CD4-positive, alpha-beta T cell treated with Interleukin-15 for 4 hours (primary cell): ENCODE results near the gene VWA8.
"Not testable (repeated sequence)": the region's sequence is repeated elsewhere in the genome, so short reads cannot be mapped to it uniquely, and the experiment has no call there.

Source experiments
- DNase-seq: peaks from one replicate; pipeline ENCODE4 v3.0.0-alpha.2; 2020; ENCODE audit warnings: low spot score

The VWA8 gene

DNA sequence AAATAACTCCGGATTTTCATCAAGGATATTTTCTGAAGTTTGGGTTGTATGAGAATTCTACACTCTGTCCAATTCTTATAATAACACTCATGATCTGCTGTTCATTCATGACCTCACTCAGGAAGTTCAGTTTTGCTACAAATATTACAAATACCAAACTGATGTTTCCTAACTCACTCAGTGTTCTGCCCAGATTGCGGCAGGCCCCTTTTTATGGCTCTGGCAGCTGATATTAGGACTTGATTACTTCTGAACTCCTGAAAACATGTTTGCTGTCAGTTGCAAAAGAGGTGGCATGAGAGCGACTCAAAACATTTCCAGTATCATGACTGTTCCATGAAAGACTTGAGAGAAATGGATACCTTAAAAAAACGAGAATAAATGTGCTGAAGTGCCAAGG lies 315.6 kb downstream of the VWA8 start:
- no peak for DNase-seq

DNA sequence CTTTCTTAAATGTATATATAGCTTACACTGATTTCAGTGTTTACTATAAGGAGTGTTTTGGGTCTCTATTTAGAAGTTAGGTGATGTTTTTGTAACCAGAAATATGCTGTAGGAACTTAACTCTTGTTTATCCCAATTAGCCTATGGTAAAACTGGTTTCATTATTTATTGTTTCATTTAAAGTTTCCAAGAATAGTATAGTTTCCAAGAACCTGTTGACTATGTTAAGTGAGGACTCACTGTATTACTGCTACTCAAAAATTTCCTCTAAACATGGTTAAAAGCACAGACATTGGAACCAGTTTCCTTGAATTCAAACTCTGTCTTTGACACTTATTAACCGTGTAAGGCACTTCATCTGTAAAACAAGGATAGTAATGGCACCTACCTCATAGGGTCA lies 316.2 kb downstream of the VWA8 start:
- DNase-seq = no peak

DNA sequence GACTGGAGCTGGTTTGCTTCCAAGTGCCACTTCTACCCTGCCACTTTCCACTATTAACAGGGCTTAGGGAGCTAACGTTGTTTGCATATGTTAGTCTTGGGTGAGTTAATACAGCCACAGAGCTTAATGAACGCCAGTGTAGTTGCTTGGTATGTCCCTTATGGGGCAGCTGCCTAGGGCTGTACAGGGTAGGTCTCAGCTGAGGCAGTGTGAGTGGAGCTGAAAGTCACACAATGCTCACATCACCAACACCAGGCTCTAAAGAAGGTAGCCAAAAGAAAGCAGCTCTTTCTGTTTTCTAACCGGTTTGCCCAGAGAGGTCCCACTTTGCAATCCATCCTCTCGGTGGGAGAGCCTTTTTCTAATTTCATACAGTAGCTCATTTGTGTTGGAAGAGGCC lies 317.4 kb downstream of the VWA8 start:
- DNase-seq = no peak

DNA sequence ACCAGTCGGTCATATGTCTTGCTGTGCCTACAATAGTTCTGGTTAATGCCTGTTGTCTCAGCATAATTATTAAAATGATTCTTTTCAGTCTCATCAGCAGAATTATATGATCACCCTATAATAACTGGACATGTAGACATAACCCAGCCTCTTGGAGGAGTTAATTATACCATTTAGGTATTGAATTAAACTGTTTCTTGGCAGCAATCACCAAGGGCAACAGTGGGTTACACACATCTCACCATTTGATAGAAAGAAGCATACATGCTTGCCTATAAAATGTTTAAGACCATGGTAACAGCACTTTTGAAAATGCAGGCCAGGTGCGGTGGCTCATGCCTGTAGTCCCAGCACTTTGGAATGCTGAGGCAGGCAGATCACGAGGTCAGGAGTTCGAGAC lies 318.9 kb downstream of the VWA8 start:
- no peak for DNase-seq

DNA sequence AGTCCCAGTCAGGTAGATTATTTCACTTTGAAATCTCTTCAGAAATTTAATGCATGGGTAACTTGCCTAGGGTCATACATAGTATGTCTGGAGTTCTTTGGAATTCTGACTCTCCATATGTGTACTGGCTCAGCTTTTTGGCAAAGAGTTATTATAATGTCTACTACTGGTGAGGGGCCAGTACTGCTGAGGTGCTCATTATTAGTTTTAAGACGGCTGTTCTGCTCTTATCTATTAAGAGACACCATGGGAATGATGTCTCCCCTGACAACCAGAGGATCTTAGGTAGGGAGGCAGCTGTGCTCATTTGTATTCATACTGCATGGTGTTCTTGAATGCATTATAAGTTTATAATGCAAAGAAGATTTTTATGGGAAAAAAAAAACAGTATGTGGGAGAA lies 319.5 kb downstream of the VWA8 start:
- no peak for DNase-seq

DNA sequence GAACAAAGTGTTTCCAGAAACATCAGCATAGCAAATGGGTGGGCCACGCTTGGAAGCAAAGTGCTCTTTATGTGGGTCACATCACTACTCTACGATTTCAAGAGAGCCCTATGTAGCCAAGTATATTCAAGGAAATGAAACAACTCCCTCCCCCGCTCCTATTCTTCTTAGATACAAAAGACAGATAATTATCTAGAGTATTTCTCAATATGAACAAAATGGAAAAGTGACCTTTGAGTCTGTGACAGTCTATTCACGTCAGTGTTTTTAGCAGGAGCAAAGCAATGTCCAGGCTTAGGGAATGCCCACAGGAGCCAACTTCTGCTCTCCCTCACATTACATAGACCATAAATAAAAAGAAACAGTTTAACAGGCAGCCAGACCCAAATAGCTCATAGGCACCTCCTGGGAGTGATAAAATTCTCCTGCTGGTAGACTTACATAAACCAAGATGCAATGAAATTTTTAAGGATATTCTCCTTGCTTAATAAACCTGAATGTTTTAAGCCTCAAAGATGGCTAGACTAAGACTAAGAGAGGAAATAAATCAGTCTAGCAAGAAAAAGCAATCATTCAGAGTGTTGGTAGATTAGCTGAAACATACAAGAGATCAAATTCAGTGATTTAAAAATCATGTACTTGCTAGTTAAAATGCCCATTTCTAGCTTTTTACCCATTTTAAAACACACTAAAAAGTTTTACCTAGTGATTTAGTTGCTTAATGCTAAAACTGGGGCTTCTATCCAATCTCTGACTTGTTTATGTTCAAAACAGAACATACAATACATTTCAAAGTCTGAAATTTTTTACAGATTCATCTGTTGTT lies 320.7 kb downstream of the VWA8 start:
- no peak for DNase-seq

DNA sequence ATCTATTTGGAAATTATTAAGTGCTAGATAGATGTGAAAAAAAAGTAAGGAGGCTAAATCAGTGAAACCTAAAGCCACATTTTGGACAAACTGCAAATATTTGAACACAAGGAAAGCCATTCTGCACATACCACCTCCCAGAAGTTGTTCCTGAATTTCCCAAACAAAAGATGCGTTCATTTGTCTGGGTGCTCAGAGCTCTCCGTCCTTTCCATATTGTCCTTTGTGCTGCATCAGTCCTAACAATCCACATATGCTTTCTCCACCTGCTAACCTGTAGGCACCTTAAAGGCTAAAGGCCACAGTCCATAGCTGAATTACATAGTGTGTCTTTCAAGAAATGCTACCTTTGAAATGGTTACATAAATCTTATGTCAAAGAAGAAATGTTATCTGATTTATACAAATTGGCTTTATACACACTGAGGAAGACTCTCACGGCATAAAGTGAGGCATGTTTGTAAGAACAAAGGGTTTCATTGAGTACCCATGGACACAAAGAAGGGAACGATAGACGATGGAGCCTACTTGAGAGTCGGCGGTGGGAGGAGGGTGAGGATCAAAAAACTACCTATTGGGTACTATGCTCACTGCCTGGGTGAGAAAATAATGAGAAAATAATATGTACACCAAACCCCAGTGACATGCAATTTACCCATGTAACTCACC lies 321.5 kb downstream of the VWA8 start:
- DNase-seq = no peak

DNA sequence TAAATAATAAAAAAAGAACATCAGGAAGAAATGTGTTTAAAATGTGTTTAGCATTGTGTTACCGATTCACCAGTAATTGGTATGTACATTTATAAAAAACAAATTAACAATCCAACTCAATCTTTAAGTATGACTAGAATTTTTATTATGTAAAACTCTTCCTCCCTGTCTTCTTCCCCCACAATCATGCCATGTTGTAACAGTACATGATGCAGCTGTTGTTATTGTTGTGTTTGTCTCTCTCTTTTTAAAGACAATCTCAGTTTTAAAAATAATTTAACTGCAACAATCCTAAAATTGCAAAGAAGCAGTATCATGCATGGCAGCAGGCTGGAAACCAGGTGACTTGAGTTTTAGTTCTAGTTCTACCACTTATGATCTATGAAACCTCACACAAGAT lies 323.3 kb downstream of the VWA8 start:
- DNase-seq = no peak

DNA sequence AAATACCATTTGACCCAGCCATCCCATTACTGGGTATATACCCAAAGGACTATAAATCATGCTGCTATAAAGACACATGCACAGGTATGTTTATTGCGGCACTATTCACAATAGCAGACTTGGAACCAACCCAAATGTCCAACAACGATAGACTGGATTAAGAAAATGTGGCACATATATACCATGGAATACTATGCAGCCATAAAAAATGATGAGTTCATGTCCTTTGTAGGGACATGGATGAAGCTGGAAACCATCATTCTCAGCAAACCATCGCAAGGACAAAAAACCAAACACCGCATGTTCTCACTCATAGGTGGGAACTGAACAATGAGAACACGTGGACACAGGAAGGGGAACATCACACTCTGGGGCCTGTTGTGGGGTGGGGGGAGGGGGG lies 323.9 kb downstream of the VWA8 start:
- DNase-seq = not testable (repeated sequence)

DNA sequence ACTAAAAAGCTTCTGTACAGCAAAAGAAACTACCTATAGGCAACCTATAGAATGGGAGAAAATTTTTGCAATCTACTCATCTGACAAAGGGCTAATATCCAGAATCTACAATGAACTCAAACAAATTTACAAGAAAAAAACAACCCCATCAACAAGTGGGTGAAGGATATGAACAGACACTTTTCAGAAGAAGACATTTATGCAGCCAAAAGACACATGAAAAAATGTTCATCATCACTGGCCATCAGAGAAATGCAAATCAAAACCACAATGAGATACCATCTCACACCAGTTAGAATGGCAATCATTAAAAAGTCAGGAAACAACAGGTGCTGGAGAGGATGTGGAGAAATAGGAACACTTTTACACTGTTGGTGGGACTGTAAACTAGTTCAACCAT lies 324.3 kb downstream of the VWA8 start:
- not testable (repeated sequence) for DNase-seq

DNA sequence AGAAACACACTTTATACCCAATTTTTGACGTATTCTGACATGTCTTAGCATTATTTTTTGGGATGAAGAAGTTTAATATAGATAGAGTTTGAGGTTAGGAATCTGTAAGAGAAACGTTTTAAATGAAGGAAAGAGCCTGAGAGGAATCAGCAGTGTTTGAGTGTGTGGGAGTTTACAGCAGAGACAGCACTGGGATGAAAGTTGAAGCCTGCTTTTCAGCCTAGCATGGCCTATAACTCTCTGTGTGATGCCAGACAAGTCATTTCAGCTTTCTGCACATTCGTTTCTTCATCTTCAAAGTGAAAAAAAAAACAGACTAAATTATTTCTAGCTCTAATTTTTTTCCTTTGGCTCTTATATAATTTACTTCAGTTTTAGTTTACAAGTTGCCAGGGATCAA lies 326.5 kb downstream of the VWA8 start:
- DNase-seq = no peak

DNA sequence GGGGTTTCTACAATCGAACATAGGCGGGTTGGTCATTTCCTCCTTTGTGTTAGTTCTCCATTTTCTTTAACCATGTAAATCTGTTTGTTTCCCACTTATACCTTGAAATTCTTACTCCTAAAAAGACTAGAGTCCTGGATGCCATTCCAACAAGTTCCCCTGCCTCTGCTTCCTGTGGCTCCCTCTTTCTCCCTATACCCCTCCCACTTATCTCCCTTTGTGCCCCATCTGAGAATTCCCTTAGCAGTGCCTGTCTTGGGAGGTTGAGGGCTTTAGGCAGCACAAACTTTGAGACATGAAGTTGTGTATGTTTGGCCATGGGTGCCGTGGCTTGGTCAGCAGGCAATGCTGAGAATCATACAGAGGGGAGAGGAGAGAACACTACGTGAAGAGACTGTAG lies 327.1 kb downstream of the VWA8 start:
- DNase-seq = no peak

DNA sequence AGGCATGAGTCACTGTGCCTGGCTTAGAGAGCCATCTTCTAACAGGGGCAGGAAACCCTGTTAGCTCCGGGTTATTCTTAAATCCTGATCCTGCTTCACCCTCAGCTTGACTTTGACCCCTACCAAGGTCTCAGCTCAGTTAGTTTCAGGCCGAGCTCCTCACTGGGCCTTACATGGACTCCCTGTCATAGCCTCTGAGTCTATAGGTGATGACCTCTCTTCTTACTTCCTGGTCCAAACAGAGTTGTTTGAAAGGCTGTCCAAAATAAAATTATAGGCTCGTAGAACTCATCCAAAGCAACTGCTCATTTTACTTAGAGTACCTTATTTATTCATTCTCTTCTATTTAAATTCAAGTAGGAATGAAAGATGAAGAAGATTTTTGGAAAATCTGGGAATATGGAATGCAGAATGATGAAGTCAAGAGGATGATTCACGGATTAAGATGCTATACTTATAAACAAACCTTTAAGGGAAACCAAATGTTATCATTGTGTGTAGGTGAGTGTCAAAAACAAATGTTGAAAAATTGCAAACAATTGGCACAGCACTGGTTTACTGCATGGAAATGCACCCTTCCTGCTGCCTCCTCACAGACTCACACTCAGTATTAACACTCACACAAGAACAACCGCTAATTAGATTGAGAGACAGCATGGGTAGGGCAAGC lies 329.5 kb downstream of the VWA8 start:
- DNase-seq = no peak

DNA sequence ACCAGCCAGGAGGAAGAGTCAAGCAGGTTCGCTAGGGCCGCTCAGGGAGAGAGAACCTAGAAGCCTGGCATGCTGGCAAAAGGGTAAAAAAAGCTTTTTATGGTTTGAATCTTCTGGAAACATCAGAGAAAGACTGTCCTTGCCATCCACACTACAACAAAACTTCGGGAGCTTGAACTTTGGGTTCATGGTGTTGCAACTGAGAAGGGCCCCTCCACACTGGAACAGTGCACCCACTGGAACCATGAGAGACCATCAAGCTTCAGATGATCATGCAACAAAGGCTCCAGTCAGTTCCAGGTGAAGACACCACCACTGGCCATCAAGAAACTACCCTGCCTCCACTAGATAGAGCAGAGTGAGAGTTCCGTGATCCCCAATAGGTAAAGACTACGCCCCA lies 333.5 kb downstream of the VWA8 start:
- no peak for DNase-seq

DNA sequence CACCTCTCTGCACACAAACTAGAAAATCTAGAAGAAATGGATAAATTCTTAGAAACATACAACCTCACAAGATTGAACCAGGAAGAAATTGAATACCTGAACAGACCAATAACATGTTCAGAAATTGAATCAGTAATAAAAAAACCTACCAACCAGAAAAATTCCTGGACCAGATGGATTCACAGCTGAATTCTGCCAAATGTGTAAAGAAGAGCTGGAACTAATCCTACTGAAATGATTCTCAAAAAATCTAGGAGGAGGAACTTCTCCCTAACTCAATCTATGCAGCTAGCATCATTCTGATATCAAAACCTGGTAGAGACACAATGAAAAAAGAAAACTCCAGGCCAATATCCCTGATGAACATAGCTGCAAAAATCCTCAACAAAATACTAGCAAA lies 336.9 kb downstream of the VWA8 start:
- no peak for DNase-seq

DNA sequence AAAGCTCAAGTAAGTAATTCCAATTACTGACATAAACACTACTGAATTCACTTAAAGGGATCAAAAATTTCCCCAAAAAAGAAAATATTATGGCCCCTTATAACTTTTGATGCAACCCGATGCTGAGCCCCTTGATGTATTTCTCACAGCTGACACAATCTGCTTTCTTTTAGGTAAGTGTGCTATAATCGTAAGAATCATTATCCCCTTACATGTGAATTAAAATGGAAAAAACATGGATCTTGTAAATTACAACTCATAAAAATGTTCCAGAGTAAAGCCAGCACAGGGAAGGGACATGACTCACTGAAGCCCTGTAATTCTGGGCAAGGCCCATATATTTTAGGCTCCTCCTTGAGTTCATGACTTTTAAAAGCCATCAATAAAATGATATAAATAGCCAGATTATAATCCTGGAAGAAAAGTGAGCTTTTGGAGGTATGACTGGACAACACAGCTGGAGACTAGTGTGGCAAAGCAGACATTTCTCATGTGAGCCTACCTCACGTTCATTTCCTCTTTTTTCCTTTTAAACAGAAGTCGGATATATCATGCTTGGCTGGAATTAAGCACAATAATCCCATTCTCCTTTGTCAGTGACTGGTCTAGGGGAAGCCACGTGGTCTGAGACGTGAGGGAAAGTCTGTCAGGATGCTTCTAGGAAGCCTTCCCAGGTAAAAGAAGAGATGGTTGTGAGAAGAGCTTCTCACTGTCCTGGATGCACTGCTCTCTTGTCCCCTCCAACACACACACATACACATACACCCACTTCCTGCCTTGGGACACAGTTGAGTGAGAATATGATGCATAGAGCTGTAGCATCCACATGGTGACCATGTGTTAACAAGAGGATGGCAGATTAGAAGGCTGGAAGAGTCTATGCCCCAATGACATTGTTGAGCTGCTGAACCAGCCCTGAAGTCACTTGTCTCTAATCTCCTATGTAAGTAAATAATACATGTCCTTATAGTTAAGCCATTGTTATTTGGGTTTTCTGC lies 338.2 kb downstream of the VWA8 start:
- no peak for DNase-seq

DNA sequence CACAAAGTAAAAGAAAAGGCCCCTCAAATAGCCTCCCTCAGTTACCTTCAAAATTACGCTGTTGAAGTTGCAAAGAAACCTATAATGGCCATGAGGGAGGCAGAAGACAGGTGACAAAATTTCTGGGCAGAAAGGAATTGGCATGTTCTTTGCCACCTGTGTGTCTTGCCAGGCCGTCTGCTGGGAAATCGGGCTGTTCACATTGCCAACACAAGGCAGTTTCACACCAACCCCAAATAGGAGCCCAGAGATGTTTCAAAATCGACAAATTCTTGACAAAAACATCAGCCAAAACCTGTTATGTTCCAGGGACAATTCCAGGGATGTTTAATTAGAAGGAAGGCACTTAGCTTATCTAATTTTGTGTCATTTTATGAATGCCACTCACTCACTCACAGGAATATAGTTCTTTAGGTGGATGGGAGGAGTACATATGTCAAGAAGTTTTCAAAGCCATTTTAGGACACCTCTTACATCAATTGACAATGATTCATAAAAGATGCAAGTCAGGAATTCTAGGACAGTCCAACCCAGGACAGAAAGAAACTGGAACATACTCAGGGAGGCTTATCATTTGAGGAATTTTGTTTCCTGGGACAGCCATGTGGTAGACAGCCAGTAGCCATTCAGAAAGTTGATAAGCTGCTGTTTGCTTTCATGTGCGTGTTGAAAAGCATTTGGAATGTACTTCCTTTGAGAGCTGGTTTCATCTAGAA lies 339.0 kb downstream of the VWA8 start:
- no peak for DNase-seq

DNA sequence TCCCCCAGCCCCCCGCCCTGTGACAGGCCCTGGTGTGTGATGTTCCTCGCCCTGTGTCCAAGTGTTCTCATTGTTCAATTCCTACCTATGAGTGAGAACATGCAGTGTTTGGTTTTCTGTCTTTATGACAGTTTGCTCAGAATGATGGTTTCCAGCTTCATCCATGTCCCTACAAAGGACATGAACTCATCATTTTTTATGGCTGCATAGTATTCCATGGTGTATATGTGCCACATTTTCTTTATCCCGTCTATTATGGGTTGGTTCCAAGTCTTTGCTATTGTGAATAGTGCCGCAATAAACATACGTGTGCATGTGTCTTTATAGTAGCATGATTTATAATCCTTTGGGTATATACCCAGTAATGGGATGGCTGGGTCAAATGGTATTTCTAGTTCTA lies 343.3 kb downstream of the VWA8 start:
- not testable (repeated sequence) for DNase-seq

DNA sequence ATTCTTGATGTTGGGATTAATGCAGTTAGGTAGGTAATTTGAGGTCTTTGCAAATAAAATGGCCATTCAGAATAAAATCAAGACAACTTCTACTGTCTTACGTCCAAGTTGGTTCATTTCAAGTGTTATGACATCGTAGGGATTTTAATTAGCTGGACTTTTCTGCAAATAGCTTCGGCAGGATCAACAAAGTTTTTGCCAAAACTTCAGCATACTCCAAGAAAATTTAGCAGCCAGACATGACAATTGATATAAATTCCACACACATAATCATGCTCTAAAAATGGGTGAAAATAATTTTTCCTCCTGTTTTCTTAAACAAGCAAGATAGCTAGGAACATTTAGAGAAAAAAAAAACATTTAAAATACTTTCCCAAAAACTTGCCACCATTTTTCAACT lies 344.8 kb downstream of the VWA8 start:
- no peak for DNase-seq

DNA sequence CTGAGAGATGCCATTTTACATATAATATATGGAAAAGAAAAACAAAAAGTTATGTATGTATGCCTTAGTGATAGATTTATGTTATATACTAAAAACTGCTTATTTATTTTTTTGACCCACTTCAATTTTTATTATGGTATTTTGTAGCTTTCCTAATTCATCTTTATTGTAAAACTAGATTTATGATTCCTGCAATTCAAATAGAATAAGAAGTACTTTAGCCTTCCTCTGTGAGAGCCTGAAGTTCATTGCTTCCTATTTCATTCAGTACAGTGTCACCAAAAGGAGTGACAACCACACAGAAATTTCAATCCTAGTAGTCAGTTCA lies 345.4 kb downstream of the VWA8 start:
- no peak for DNase-seq
